ENCODE measurements around the gene DPH3.
"Not testable (repeated sequence)": the region's sequence is repeated elsewhere in the genome, so short reads cannot be mapped to it uniquely, and the experiment has no call there.

The DPH3 gene

DNA sequence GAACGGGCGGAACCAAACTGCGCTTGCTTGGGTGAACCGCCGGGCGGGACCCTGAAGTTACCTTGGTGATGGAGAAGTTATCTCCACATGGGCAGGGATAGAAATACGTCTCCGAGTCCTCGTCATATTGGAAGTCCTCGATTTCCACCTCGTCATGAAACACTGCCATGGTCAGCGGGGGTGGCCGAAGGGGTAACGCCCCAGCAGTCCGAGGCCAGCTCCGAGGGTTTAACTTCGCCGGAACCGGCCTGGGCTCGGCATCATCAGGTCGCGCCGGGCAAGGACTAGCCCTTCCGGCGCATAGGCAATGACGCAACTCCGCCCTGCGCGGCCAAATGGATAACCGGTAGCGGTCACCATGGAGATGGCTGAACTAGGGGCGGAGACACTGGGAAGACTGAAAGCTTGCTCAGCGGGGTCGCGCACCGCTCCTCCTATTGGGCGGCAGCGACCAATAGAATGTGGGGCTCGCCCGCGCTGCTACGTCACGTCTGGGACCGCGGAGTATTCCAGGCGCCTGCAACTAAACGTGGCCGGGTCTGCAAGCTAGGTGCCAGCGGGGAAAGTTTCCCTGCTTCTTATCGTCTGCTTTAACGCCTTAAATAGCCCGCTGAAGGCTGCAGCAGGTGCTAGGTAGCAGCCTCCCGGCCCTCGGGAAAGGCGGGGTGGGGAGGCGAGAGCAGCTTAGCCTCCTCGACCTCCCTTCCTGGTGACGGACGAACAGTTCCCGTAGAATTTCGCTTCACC, at the start of gene DPH3, which contains the start of gene OXNAD1:
Gene DPH3, minus strand, starts transcription at position 236 of the 747 bp plus-strand sequence. Its CDS starts 67 bp downstream, at position 169.
Gene OXNAD1, plus strand, starts transcription at position 505 of the 747 bp plus-strand sequence. CDS start 5,741 bp downstream, outside the sequence.
- peak; percentile 100 for DNase-seq (ENCODE audit: low spot score)

DNA sequence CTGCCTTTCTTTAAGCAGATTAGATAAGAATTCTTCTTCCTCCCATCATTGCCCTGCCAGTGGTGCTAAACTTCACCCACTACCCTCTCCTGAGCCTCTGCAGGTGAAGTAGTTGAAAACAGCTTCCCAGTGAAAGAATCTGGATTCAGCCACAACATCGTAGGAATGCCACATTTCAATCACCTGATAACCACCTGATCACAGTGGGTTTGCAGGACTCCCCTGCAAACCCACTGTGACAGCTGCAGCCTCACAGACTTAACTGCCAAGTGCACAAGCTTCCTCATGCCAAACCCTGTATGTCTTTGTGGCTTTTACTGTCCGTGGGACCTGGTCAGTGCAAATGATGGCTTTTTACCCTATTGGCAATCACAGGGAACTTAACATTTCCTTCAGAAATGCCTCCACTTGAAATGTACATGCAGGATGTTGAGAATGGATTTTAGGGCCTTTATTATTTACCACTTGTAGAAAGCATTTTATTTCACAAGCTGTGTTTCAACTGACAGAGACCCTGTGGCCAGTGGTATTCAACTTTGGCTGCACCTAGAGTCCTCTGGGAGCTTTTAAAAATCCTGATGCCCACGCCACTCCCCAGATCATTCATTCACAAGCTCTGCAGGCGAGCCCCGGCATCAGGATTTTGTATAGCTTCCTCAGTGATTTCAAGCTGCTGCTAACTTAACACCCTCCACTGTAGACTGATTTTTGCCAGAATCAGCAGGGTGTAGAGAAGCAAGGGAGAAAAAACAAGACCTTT, 49.3 kb upstream of the DPH3 start:
- DNase-seq (ENCODE audit: low spot score), result no peak

DNA sequence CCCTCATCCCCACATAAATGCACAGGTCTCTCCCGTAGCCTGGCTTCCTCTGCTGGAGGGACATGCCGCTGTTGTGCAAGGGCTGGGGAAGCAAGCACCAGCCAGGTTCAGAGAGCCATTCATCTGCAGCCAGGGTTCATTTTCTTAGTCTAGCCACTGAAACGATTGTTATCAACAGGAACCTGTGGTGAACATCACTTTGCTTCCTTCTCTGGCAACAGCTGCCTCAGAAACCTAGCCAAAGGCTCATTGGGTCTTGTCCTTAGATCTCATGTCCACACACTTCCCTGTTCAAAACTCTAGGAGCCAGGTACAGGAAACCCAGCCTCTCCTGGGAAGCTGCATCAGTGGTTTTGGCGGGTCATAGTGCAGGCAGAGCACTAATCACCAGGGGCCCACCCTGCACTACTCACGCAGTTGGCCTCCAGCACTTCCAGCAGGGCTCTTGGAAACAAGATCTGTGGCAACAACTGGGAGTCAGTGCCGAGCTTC, 47.3 kb upstream of the DPH3 start:
- no peak for DNase-seq (ENCODE audit: low spot score)

DNA sequence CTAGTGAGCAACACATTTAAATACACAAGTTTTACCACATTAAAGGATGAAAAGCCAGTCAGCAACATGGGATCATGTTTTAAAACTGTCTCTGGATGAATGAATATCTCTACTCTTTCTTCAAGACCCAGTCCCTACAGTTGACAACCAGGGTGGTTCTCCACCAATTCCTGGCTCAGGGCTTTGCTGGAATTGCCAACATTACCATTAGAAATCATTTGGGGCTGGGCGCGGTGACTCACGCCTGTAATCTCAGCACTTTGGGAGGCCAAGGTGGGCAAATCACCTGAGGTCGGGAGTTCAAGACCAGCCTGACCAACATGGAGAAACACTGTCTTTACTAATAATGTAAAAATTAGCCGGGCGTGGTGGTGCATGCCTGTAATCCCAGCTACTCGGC, 45.7 kb upstream of the DPH3 start:
- not testable (repeated sequence) for DNase-seq (ENCODE audit: low spot score)

DNA sequence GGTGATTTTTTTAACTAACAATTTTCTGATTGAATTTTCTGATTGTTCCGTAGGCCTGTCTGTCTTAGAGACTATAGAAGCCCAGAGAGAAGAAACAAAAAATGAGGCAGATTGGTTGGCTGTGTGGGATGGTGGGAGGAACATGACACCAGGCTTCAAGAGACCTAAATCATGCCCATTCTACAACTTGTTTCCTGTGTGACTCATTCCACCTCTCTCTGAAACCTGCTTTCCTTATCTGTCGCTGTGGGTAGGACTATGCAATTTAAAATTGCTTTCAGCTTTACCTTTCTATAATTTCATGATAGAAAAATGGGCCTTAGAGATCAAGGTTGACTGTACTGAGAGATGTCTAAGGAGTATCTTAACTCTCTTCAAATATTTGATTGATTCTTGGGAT, 44.8 kb upstream of the DPH3 start:
- DNase-seq (ENCODE audit: low spot score), result no peak

DNA sequence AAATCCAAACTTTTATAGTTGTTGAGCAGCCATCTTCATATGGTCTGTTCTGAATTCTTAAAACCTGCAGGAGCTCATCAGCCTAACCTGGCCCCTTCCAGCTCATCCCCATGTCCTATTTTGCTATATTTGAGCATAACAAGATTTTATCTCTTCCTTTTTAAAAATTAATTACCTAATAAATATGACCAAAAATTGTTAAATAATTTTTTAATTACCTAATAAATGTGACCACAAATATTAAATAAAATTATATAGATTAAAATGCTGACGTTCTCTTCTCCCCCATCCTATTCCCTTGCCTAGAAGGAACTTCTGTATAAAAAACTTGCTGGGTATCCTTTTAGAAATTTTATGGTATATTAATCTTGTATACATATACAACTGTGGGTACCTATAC, 44.0 kb upstream of the DPH3 start:
- DNase-seq (ENCODE audit: low spot score), result no peak

DNA sequence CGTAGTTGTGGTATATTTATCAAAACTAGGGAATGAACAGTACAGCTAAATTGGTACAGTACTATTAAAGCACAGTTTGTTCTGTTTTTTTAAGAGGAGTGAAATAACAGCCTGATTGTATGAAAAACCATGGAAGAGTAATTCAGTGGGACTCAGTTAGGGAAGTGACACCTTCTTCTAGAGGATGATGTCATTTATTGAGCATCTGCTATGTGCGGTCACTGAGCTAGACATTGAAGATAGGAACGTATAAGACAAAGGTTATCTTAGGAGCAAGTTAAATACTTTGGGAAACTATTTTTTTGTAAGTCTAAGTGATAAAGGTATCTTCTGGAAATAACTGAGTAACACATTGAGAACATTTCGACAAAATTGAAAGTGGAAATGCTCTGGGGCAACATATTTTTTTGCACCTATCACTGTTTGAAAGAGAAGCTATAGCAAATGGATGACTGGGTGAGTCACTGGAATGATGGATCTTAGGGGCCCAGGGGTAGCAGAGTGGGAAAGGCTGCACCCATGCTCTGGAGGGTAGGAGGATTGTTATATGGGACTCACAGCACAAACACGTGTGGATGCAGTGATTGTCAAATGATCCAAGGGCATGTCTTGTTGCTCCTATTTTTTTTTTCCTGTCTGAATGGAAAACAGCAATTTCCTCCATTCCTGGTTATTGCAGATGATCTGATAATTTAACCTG, 43.2 kb upstream of the DPH3 start:
- DNase-seq (ENCODE audit: low spot score), result no peak

DNA sequence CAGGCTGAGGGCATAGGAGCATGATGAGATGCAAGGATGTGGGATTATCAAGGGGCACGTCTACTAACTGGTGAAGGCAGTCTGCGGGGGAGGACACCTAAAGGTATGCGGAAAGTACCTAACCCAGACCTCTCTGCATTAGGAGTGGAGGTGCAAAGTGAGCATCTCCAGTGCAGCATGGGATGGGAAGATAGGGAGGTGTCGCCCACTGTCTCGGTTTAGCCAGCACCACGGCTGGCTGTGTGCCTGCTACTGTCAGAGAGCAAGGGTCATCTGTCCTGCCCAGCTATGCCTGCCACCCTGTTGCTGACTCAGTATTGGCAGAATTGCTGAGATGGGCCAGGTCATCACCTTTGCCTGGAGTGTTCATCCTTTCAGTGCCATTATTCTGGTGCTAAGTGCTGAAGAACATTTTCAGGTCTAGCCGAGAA, 40.4 kb upstream of the DPH3 start:
- DNase-seq (ENCODE audit: low spot score), result peak; percentile 47

DNA sequence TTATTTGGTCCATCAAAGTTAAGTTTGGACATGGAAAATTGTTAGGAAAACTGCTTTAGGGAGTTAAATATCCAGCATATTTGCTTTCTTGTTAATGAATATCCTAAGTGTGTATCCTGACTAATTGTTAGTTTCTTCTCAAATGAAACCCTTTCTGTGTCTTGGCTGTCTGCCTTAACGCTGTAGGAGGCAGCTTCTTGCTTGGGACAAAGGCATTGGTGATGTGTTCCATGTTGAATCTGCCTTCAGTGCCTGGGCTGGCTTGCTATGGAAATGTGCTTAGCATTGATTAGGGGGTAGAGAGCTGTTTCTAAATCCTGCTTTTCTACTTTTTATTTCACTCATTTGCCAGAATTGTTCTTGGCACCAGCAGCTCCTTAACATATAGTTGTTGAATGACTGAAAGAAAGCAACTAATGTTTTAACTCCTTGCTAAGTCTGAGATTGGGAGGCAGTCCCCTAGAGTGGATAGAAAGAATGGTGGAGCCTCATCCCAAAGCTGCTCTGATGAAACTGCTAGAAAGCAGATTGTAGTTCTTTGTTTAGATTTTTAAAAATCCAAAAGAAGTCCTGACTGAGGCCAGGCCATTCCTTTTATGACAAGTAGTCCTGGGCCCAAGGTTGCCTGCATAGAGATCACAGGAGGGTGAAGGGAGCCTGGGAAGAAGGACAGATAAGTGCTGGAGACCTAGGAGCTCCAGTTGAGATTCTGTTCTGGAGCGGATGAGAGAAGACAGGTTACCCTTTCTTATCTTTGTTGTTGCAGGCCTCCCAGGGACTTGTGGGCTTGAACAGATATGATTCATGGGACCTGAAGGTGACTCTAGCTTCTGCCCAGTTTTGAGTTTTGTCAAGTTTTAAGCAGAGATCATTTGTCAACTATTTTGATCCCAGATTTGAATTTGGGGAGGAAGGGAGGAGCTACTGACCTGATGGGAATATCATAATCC, 39.6 kb upstream of the DPH3 start:
- DNase-seq (ENCODE audit: low spot score), result peak; percentile 61

DNA sequence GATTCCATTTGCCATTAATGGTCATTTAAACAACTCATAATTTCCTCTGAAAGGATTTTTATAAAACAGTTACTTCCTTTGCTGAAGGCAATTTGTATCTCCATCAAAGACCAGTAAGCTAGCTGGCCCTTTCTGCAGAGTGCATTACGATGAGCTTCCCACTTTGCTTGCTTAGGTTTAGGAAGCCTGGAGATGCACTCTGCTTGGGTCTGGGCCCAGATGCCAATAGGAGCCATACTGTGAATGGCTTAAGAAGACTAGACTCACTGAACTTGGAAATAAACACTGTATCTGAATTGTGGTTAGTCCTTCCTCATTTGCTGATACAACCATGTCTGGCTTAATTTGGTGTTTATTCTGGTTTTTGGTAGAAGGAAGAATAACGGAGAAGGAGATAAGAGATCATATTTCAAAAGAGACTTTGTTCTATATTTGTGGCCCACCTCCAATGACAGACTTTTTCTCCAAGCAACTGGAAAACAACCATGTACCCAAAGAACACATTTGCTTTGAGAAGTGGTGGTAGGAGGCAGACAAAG, 38.4 kb upstream of the DPH3 start:
- no peak for DNase-seq (ENCODE audit: low spot score)

DNA sequence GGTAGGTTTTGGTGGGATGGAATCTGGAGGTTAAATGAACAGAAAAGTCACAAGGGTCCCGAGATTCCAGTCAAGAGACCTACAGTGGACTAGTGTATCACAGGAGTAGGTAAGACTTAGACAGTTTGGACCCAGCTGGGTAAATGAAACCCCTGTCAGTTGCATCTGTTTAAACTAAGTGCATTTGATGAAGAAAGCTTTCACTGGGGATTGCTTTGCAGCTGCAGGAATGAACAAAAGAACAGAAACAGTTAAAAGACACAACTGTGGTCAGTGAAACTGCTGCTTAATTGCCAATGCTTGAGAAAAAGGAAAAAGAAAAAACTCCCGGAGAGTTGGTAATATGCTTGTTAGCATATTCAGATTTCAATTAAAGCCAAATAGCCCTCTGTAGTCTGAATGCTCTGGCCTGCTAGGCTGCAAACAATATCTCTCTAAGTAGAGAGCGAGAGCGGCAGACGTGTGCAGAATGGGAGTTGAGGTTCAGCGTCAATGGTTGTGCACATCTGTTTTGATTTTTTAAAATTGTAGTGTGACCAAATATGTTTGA, 37.4 kb upstream of the DPH3 start:
- no peak for DNase-seq (ENCODE audit: low spot score)

DNA sequence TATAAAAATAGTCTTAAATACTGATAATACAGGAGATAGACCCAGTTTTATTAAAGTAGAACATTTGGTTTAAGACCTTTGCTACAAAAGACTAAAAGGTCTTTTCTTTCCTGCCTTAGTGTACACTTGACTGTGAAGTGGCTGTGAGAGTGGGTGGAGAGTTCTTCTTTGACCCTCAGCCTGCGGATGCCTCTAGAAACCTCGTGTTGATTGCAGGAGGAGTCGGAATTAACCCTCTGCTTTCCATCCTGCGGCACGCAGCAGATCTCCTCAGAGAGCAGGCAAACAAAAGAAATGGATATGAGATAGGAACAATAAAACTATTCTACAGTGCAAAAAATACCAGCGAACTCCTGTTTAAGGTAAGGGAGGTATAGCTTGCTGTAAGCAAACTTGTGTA, 36.8 kb upstream of the DPH3 start:
- DNase-seq (ENCODE audit: low spot score), result no peak

DNA sequence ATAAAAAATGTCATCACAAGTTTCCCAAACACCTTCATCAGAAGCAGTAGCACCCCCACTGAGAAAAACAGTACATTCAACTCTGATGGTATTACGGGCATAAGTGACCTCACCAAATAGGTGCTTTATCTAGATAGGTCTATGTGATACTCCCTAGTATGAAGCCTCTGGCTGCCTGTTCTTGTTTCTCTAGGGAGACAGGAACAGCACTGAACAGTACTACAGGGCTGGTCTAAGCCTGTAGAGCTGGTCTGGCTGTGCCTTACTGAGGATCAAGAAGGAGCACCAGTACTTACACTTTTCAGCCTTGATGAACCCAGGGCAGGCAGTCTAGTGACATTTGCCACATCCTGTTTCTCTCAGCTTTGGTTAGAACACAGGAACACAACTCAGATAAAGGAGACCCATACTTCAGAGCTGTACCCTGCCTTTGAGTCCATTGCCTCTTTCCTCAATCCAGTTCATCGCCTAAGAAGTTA, 36.2 kb upstream of the DPH3 start:
- DNase-seq (ENCODE audit: low spot score), result no peak

DNA sequence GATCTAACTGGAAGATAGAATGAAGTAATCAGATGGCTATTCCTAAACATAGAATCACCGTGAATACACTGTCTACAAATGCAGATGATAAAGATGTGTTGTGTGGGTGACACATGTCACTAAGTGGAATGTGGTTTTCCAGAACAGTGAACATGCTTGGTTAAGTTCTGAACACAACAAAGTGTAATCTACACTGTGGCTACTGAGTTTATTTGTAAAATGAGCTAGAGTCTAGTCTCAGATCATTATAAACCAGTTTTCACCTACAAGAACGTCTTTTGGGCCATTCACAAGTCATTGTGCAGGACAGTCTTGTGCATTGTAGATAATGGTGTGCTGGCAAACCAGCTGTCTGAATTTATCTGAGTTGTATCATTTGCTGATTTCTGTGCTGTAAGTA, 35.6 kb upstream of the DPH3 start:
- peak; percentile 14 for DNase-seq (ENCODE audit: low spot score)

DNA sequence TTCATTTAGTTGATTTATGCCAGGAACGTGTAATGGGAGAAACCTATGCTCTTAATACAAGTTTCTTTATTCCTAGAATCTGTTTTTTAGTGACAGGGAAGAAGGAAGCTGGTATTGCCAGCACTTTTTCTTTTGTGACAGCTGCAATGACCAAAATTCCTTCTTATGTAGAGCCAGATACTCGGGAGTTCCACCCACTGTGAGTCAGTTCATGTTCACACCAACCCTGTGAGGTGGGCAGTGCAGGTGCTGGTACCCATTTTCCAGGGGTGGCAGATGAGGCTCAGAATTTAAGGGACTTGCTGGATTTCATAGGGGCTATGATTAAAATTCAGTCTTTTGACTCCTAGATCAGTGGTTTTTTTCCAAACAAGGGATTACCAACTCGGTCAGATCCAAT, 35.0 kb upstream of the DPH3 start:
- no peak for DNase-seq (ENCODE audit: low spot score)

DNA sequence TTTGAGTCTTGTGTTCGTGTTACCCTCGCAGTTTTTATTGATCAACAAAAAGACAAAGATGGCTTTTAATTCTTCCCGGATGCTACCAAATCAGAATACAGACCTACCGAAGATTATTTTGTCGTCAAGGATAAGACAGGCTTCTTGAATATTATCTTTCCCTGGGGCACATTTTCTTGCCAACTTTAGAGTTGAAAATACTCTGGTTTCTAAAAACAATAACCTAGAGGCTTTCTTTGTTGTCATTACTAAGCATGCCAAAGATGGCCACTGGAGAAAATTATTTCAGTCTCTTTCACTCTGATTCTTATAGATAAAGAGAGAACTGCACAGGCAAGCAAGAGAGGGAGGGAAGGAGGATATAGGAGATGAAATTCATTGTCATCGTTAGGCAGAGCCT, 34.1 kb upstream of the DPH3 start:
- DNase-seq (ENCODE audit: low spot score), result no peak

DNA sequence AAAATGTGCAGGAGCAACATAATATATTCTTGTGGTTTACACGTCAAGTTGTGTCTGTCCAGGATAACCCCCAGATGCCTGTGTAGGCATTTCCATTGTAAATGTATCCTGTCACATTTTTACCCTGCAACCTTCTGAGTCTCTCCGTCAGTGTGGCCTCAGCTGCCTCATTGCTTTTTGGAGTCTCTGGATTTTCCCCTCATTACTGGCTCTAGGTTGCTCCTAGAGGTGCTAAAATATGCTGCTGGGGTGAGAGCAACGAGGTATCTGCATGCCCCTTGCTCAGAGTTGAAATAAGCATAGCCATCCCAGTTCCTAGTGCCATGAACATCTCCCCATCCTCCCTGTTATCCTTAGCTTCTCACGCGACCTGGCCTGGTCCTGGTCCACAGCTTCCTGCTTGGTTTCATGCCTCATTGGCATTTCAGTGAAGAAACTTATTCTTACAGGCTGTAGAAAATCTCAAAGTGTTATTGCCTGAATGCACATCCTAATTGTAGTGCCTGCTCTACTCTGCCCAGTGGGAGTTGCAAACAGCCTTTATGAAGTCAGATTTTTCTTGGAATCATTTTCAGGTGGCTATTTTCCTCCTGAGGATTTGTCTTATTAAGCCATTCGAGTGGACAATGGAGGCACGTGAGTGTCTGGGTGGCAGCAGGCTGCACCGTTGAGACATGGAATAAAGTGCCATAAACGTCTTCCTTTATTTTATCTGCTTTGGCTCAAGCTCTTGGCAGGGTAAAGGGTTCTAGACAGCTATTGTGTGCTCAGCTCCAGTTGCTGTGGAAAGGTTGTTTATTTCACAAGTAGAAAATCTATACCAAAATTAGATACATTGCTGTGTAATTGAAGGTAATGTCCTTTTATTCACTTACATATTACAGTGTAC, 33.5 kb upstream of the DPH3 start:
- DNase-seq (ENCODE audit: low spot score), result no peak

DNA sequence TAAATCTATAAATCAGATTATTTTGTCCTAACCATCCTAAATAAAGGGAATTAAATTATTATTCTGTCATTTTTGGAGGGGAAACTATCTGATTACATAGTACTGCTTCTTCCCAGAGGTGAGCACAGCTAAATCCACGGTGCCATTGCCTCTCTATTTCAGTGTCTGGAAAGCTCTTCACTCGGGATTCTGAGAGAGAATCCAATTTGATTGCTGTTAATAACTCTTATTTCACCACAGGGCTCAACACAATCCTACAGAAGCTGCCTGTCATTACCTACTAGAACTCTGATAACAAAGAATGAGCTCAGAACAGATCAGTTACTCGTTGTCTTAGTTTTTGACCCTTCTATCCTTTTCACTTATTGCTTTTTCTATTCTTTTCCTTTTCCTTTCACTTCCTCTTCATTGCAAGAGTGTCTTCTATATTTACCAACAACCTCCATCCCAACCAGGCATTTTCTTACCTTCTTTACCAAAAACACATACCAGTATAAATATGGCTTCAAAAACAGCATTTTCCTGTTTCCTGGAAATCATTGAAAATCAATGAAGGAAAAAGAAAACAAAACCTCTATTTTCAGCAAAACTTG, 30.7 kb upstream of the DPH3 start:
- no peak for DNase-seq (ENCODE audit: low spot score)

DNA sequence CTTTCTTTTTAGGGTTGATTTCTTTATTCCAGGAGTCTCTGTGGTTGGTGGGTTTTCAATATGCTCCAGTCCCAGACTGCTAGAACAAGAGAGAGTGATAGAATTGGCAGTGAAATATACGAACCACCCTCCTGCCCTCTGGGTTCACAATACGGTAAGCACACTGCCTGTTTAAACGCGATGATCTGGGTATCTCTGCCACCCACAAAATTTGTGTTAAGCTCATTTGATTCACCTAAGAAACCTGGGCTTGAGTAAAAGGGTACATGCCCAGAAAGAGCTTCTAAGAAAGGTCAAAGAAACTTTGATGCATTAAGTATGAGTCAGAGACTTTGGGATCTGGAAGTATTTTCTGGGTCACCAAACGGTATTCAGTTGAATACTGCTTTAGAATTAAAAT, 30.1 kb upstream of the DPH3 start:
- DNase-seq (ENCODE audit: low spot score), result no peak
